Esophagus squamous epithelium (tissue), 4 donors: ENCODE results near the gene CFAP97.

Experiments
- CTCF ChIP-seq, 6 experiments: fragments of 450-650 bp in 4 of 6; fragments of 200-600 bp in 2 of 6; sonication (generic) in 2 of 6; IDR thresholded peaks; one replicate each; pipeline ENCODE4 v1.5.1; 2016 to 2019; ENCODE audit warnings: antibody characterized with exemption in 6 of 6, mild to moderate bottlenecking in 4 of 6, moderate library complexity in 4 of 6
- POLR2A ChIP-seq, 4 donors: fragments of 450-650 bp; IDR thresholded peaks; one replicate each; pipeline ENCODE4 v1.6.1; 2017; ENCODE audit warnings: antibody characterized with exemption in 4 of 4, mild to moderate bottlenecking in 4 of 4, moderate library complexity in 3 of 4

- TF ChIP-seq CTCF (IDR thresholded peaks at IDR 0.05) (no peak), POLR2A (IDR thresholded peaks at IDR 0.05) (no peak)
Measured at GRCh38 chr4:185246453-185246852, 42.7 kb upstream of the CFAP97 start.
